NT2/D1 (cell line): ENCODE results near the gene PLEK2.

Experiments used
- DNase-seq: peaks from one replicate; pipeline ENCODE4 v3.0.0-alpha.2; 2011; ENCODE audit warnings: low read depth, low spot score
- H3K27me3 ChIP-seq: 2 replicates; pipeline ENCODE4 v1.6.0; 2011; ENCODE audit warnings: mild to moderate bottlenecking; ENCODE audit not compliant: insufficient read length, insufficient read depth
- H3K36me3 ChIP-seq: 2 replicates; pipeline ENCODE4 v1.6.1; 2011; ENCODE audit warnings: mild to moderate bottlenecking, low read length, mixed read lengths; ENCODE audit not compliant: insufficient read depth, insufficient read length
- H3K4me1 ChIP-seq: 2 replicates; pipeline ENCODE4 v1.5.1; 2011; ENCODE audit not compliant: insufficient read depth, insufficient read length
- H3K4me3 ChIP-seq: 2 replicates; pipeline ENCODE4 v1.5.1; 2011; ENCODE audit warnings: low read depth; ENCODE audit not compliant: insufficient read length
- H3K9ac ChIP-seq: 2 replicates; pipeline ENCODE4 v1.6.0; 2011; ENCODE audit warnings: low read depth; ENCODE audit not compliant: insufficient read length
- H3K9me3 ChIP-seq: 2 replicates; pipeline ENCODE4 v1.5.1; 2011; ENCODE audit warnings: mild to moderate bottlenecking, low read length; ENCODE audit not compliant: insufficient read depth
- SUZ12 ChIP-seq: IDR thresholded peaks from 2 replicates; pipeline ENCODE4 v1.6.1; 2011; ENCODE audit not compliant: insufficient read length, insufficient read depth; ENCODE audit errors: extremely low read depth
- YY1 ChIP-seq: IDR thresholded peaks from 2 replicates; pipeline ENCODE4 v1.6.1; 2011; ENCODE audit not compliant: insufficient read length, insufficient read depth
- ZNF274 ChIP-seq: IDR thresholded peaks from 2 replicates; pipeline ENCODE4 v1.6.1; 2011; ENCODE audit warnings: mild to moderate bottlenecking, low read depth, low read length

Gene PLEK2

DNA sequence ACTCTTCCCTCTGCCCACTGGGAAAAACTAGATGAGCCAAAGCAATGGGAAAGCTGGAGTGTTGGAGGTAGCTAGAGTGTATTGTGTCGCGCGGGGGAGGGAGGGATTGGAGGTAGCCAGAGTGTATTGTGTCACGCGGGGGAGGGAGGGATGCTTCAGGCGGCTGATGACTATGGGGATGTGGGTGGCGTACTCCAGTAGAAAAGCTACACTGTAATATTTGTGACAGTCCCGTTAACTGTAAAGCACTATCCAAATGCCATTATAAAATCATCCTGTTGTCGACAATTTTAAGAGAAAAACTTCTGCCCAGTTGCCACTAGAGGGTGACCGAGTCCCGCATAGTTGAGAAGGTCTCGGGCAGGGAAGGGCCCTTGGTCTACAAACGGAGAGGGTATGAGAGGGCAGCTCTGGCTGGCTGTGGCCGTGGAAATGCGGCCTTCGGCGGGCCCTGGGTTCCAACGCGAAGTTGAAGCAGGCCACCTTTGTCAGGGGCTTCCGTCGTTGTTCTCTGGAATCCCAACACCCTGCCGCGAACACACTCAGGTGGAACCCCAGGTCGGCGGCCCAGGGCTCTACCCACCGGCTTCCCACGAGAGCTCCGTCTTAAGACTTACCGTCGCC, 15.1 kb upstream of the PLEK2 start:
- H3K4me3 ChIP-seq: no peak overlapping the region
- DNase-seq: peak; percentile 71
- no peak overlapping the region for H3K9ac ChIP-seq
- no peaks in the 10 kb centered on the region for H3K27me3 ChIP-seq
- TF ChIP-seq YY1 (no peak), ZNF274 (no peak), SUZ12 (no peak)
- no peaks in the 10 kb centered on the region for H3K9me3 ChIP-seq
- H3K36me3 ChIP-seq: no peaks in the 10 kb centered on the region
- H3K4me1 ChIP-seq: peaks cover 5% of the 10 kb centered on the region

DNA sequence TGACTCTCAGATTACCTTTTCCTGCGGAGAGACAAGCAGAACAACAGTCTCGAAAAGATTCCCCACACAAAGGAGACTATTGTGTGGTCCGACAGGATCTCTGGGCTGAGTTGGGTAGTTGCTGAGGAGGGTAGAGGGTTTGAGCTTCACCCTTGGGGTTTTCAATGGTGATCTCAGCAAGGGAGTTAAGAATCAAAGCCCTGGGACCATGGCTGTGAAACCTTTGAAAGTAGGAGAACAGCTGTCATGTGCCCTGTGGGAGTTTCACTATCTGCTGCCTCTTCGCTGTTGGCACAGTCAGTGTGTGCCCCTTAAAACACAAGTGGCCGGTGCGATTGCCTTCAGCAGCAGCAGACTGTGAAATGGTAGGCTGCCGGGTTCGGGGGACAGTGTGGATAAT, 14.2 kb upstream of the PLEK2 start:
- no peak overlapping the region for H3K9ac ChIP-seq
- TF ChIP-seq YY1: no peak
- TF ChIP-seq SUZ12: no peak
- TF ChIP-seq ZNF274: no peak
- H3K36me3 ChIP-seq: no peaks in the 10 kb centered on the region
- H3K27me3 ChIP-seq: no peaks in the 10 kb centered on the region
- no peaks in the 10 kb centered on the region for H3K9me3 ChIP-seq
- H3K4me3 ChIP-seq: no peak overlapping the region
- DNase-seq: no peak
- H3K4me1 ChIP-seq: peaks cover 5% of the 10 kb centered on the region

DNA sequence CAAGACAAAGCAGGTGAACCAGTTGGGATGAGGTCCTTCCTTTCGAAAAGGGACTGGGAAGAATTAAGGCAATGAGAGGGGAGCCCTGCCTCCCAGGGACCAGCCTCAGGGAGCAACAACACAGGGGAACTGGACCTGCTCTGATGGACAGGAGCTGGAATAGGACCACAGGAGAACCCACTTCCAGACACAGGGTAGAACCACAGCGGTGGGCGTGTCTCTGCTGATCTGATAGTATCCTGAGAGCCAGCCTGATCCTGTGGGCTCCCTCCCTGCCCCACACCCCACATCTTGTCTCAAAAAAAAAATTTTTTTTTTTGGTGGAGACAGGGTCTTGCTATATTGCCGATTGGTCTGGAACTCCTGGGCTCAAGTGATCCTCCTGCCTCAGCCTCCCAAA, 13.6 kb upstream of the PLEK2 start:
- Histone ChIP-seq H3K27me3 (no peaks in the 10 kb centered on the region), H3K4me1 (peaks cover 5% of the 10 kb centered on the region), H3K9ac (no peak overlapping the region), H3K4me3 (no peak overlapping the region), H3K36me3 (no peaks in the 10 kb centered on the region), H3K9me3 (no peaks in the 10 kb centered on the region)
- no peak for DNase-seq
- TF ChIP-seq SUZ12 (no peak), ZNF274 (no peak), YY1 (no peak)

DNA sequence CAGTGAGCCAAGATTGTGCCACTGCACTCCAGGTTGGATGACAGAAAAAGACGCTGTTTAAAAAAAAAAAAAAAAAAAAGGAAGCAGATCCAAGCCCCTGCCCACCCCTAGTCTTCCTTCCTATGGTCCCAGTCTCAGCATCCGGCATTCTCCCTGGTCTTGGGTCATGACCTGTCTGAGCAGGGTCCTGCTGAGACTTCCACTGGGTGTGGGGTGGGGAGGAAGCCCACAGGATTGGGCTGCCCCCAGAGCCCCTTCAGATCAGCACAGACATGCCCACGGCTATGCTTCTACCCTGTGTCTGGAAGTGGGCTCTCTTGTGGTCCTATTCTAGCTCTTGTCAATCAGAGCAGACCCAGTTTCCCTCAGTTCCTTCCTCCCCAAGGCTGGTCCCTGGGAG, 12.6 kb upstream of the PLEK2 start:
- Histone ChIP-seq H3K9ac (no peak overlapping the region), H3K4me3 (no peak overlapping the region), H3K27me3 (no peaks in the 10 kb centered on the region), H3K9me3 (no peaks in the 10 kb centered on the region), H3K36me3 (no peaks in the 10 kb centered on the region), H3K4me1 (peaks cover 5% of the 10 kb centered on the region)
- TF ChIP-seq ZNF274: no peak
- no peak for TF ChIP-seq YY1
- no peak for TF ChIP-seq SUZ12
- DNase-seq: no peak

DNA sequence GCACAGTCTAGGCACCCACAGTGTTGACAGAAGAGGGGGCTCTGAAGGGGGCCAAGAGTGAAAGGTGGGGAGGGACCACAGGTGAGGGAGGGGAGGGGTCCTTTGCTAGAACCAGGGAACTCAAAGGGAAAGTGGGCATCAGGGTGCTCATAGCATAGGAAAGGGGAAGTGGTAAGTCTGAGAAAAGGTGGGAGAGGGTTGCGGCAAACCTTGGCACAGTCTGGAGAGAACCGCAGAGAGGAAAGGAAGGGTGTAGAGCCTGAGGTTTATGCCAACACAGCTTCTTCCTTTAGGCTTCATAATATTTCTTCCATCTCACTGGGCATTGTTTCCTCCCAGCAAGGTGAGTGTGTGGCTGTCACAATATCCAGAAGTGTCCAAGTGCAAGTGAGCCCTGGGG, 11.5 kb upstream of the PLEK2 start:
- Histone ChIP-seq H3K9me3 (no peaks in the 10 kb centered on the region), H3K9ac (no peak overlapping the region), H3K4me1 (peaks cover 12% of the 10 kb centered on the region), H3K27me3 (no peaks in the 10 kb centered on the region), H3K4me3 (no peak overlapping the region), H3K36me3 (no peaks in the 10 kb centered on the region)
- TF ChIP-seq ZNF274 (no peak), SUZ12 (no peak), YY1 (no peak)
- DNase-seq: no peak

DNA sequence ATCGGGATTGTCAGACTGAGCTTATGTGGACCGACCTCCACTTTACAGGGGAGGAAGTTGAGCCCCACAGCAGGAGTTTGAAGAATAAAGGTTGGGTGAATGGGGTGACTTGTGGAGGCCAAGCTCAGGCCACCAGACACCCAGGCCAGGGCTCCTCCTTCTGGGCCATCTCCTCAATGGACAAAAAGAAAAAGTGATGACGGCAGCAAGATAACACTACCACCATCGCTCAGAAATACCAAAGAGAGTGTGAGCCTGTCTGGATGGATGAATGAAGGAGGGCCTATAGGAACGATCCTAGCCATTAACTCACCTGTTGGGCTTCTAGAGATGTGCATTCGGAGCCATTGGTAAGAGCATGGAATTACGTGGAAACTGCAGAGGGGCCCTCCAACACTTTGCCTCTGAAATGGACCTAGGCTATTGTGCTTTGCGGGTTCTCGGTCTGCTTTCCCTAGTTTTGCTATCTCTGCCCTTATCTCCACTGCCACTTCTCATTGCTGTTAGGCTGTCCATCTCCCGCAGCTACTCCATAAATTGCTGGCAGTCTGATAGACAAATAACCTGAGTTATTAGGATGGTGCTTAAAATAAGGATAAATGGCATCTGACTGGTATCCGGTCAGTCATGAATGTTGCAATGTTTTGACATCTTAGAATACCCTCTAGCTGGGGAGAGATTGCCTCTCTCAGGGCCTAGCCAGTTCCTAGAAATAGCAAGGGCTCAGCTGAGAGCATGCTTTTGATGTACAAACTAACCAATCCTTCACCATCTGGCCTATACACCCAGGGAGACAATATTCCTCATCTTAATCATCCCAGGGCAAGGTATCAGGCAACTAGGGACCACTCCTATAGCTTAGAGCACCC, 9.6 kb upstream of the PLEK2 start:
- Histone ChIP-seq H3K4me3 (no peak overlapping the region), H3K4me1 (peaks cover 6% of the 10 kb centered on the region), H3K9me3 (no peaks in the 10 kb centered on the region), H3K9ac (no peak overlapping the region), H3K27me3 (no peaks in the 10 kb centered on the region), H3K36me3 (no peaks in the 10 kb centered on the region)
- no peak for DNase-seq
- TF ChIP-seq SUZ12 (no peak), ZNF274 (no peak), YY1 (no peak)

DNA sequence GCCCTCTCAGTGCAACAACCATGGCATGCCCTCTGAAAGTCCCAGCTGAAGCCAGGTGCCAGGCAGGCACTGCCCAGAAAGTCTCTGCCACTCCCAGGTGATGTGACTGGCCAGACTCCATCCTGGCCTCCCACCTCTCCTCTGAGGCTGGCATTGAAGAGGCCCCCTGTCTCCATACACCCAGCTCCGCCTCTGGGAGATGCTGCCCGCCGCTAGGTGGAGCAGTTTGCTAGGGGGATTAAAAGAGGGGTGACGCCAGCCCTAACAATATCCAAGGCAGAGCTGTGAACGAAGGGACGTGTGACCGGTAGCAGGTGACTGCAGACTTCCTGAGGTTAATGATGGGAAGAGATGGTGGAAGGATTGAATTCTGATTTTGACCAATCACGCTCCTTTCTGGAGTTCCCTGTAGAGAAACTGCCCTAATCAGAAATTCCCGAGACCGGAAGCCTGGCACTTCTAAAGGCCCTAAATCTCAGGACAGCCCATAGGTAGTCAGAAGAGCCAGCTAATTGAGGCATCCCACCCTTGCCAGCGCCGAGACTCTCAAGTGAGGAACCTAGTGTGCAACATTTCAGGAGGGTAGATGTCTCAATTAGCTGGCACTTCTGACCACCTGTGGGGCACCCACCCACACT, 8.3 kb upstream of the PLEK2 start:
- H3K9me3 ChIP-seq: no peaks in the 10 kb centered on the region
- H3K4me1 ChIP-seq: peaks cover 6% of the 10 kb centered on the region
- H3K27me3 ChIP-seq: no peaks in the 10 kb centered on the region
- no peak for DNase-seq
- TF ChIP-seq SUZ12: no peak
- no peak for TF ChIP-seq ZNF274
- no peak for TF ChIP-seq YY1
- H3K36me3 ChIP-seq: no peaks in the 10 kb centered on the region
- H3K4me3 ChIP-seq: no peak overlapping the region
- H3K9ac ChIP-seq: no peak overlapping the region
